HG03135 (cell line): ENCODE data around the gene SGK1.
A peak's percentile ranks its signal among the peaks of the same experiment; 100 is the strongest.
"Not testable (repeated sequence)": the region's sequence is repeated elsewhere in the genome, so short reads cannot be mapped to it uniquely, and the experiment has no call there.

Experiments
- ATAC-seq: cut with Tn5 transposase; IDR thresholded peaks from one replicate; pipeline ENCODE4 v1.9.1; 2021; ENCODE audit warnings: mild to moderate bottlenecking, moderate library complexity; ENCODE audit not compliant: unreplicated experiment

Gene SGK1

DNA sequence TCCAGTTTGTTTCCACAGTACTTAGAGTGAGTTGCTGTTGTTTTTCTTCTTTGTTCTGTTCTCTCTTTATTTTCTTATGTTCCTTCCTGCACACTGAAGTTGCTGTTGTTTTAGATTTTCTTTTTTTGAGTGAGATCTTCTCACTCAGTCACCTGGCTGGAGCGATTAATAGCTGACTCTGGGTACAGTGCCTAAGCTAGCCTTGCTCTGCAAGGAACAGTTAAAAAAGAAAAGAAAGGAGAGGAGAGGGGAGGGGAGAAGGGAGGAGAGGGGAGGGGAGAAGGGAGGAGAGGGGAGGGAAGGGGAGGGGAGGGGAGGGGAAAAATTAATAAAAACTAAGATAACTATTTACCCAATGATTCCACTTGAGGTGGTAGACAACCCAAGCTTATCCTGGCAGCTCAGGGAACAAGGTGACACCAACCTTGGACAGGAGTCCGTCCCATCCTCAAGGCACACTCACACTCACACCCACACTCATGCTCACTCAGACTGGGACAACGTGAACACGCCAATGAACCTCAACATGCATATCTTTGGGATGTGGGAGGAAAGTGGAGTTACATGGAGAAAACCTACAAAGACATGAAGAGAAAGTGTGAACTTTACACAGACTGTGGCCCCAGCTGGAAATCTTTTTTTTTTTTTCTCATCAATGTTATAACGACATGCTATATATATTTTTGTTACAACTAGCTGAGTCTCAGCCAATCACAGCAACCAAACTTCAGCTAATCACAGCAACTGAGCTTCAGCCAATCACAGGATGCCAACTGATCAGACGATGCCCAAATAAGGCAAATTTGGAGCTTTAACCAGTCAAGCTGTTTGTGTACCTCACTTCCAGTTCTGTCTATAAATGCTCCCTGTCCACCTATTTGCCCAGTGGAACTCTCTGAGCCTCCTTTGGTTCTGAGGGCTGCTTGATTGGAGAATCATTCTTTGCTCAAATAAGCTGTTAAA lies 124.1 kb downstream of the SGK1 start:
- ATAC-seq: no peak

DNA sequence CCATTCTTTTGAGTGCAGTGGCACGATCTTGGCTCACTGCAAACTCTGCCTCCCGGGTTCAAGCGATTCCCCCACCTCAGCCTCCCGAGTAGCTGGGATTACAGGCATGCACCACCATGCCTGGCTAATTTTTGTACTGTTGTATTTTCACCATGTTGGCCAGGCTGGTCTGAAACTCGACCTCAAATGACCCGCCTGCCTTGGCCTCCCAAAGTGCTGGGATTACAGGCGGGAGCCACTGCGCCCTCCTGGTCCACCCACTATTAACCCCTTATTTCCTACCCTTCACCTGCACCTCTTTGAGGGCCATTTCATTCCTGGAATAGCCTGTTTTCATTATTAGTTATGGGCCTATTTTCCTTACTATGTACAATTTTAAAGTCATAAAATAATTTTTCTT lies 125.3 kb downstream of the SGK1 start:
- not testable (repeated sequence) for ATAC-seq

DNA sequence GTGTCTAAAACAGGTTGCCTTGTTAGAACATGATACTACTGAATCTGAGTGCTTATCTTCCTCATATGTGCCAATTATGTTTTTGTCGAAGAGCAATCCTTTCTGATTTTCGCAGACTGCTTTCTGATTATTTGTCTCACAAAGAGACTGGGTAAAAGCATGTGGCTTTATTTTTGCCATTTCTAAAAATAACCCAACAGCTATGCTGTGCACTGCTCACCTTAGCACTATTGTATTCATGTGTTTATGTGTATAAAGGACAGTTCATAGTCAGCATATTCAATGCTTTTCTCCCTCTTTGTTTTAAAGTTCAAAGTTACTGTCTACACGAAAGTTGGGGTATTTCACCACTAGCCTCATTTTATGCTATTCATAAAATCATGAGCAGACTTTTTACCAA lies 127.0 kb downstream of the SGK1 start:
- no peak for ATAC-seq

DNA sequence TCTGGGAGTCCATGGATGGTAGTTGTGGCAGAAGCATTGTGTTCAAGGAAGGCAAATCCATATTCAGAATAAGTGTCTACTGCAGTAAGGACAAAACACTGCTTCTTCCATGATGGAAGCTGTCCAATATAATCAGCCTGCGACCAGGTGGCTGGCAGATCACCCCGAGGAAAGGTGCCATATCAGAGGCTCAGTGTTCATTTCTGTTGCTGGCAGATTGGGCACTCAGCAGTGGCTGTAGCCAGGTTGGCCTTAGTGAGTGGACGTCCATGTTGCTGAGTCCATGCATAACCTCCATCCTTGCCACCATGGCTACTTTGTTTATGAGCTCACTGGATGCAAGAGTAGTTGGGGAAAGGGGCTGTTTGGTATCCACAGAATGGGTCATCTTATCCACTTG lies 130.2 kb downstream of the SGK1 start:
- no peak for ATAC-seq

DNA sequence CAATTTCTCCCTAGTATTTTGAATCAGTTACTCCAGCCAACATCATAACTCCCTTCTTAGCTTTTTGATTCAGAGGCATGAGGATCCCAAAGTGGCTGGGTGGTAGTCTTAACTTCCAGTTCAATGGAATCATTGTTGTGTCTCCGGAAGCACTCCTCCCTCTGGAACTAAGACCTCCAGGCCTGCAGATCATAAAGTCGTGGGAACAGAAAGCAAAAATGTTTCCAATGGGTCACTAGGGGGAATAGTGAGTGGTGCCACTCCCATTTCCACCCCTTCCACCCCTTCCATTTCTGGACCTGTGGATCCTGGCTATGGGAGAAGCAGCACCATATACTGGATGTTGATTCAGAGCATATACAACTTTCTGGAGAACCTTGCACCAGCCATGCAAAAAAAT lies 130.8 kb downstream of the SGK1 start:
- no peak for ATAC-seq

DNA sequence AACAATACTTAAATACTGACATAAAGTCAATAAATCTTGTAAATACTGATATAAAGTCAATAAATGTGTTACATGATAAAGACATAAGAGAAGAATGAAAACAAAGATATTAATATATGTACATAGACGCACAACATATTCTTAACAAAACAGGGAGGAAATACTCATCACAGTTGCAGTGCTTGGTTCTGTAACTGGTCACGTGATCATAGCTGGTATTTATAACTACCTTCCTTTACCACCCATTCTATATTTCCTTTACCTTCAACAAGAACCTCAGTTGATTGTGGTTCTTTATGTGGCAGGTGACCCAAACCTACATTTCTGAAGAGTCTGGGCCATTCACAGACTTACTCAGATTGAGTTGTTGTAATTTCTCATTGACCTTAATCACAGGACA lies 131.6 kb downstream of the SGK1 start:
- no peak for ATAC-seq

DNA sequence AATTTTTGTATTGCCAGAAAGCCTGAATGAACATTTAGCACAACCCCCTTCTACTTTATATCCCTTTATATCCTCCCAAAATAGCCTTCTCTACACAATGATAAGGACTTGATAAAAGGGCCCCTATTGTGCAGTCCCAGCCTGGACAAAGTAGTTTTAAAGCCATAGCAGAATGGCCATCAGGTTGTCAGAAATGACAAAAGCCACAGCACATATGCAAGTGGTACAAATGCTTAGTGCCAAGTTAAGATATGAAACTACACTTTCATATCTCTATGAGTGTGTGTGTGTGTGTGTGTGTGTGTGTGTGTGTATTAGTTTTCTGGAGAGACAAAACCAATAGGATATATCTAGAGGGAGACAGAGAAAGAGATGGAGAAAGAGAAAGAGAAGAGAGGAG lies 132.6 kb downstream of the SGK1 start:
- no peak for ATAC-seq

DNA sequence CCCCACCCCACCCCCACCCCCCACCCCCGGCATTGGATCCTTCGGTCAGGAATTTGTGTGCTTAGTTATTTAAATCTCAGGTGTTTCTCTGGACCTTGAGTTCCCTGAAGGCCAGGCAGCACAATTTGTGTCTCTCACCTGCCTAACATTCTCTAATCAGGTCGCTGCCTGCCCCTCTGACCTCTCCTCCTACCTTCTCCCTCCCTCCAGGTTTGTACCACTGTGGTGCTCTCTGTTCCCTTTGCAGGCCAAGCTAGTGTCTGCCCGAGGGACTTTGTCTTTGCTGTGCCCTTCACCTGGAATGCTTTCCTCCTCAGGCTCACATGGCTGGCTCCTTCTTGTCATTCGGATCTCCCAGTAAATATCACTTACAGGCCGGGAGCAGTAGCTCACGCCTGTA lies 134.1 kb downstream of the SGK1 start:
- ATAC-seq: no peak

DNA sequence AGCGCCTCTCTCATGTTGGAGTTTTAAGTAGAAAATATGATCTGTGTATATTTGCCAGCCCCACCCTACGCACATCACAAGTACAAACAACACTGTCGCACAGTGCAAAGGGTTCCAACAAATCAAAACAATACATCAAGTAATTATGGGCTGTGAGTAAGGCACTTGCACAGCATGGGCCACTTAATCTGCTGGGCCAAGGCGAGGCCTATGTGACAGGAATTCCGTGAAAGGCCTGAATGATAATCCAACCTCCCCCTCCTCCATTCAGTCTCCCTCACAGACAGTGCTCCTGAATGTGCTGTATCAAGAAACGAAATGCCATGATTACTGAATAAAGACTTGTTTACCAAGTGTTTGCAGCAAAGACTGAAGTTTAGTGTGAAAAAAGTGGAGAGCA lies 135.4 kb downstream of the SGK1 start:
- no peak for ATAC-seq

DNA sequence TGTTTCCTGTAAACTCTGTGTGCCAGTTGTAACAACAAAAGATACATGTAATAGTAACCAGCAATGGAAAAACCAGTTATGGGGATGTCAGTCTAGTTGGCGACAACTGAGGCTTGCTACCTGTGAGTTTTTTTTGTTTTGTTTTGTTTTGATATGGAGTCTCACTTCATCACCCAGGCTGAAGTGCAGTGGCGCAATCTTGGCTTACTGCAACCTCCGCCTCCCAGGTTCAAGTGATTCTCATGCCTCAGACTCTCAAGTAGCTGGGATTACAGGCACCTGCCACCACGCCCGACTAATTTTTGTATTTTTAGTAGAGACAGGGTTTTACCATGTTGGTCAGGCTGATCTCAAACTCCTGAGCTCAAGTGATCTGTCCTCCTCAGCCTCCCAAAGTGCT lies 136.2 kb downstream of the SGK1 start:
- ATAC-seq: not testable (repeated sequence)

DNA sequence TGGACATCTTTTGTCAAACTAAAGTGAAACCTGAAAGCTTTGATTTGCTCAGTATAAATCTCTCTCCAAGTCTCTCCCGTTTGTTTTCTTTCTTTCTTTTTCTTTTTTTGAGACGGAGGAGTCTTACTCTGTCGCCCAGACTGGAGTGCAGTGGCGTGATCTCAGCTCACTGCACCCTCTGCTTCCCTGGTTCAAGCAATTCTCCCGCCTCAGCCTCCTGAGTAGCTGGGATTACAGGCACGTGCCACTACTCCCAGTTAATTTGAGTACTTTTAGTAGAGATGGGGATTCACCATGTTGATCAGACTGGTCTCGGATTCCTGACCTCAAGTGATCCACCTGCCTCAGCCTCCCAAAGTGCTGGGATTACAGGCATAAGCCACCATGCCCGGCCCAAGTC lies 136.7 kb downstream of the SGK1 start:
- ATAC-seq: not testable (repeated sequence)

DNA sequence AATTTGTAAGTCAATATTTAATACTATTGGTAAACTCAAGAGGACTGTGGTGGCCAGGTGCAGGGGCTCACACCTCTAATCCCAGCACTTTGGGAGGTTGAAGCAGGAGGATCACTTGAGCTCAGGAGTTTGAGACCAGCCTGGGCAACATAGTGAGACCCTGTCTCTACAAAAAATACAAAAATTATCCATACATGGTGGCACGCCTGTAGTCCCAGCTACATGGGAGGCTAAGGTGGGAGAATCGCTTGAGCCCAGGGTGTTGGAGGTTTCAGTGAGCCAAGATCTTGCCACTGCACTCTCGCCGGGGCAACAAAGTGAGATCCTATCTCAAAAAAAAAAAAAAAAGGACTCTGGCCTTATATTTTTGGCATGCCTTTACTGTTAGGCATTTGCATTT lies 137.4 kb downstream of the SGK1 start:
- ATAC-seq: not testable (repeated sequence)

DNA sequence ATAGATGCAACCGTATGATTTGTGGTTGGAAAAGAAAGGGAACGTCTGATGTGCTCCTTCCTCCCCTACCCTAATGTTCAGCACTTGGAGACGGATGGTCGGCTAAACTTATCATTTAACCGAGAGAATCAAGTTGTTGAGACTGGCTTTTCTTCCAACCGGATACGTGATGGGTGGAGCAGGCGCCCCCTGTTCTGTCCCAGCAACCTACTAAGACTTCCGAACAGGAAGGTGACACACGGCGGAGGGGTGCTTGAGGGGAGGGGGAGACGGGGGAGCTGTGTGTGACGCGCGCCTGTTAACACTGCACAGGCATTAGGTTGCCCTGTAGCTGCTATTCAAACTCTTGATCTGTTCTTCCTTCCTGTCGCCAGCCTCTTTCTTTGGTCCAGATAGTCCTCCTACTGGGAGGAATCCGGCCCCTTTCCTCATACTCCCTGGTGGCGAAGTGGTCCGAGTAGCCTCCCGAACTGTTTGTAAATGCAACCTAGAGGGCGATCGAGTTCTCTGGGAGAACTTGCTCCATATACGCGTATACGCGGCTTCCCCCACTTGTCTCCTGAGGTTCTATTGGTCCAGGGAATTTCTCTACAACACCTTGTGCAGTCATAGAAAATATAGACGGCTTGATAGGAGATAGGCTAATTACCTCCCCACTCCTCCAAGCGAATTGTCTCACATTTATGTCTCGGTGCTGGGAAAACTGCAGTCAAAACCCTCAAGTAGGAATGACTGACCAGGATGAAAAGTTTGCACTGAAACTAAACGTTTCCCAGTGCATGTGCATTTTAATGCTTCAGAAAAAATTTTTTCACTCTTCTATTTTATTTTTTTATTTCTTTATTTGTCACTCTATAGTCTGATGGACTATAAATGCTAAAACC lies 139.5 kb downstream of the SGK1 start:
- ATAC-seq: no peak

DNA sequence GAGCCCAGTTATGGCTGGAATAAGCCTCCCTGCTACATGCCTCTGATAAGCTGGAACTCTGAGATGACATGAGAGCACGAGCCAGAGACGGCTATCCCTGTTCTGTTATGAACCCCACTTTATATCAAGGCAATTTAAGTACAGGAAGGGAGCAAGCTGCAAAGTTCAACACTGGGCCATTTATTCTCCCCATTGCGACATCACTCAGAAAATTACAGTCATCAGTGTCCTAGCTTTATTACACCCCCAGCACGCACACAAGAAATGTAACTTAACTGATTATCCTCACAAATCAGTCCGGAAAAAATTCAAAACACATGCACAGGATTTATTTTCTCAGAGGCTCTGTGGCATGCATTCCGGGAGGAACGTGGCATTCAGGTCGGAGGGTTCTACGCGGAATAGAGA lies 140.2 kb downstream of the SGK1 start:
- ATAC-seq: no peak

DNA sequence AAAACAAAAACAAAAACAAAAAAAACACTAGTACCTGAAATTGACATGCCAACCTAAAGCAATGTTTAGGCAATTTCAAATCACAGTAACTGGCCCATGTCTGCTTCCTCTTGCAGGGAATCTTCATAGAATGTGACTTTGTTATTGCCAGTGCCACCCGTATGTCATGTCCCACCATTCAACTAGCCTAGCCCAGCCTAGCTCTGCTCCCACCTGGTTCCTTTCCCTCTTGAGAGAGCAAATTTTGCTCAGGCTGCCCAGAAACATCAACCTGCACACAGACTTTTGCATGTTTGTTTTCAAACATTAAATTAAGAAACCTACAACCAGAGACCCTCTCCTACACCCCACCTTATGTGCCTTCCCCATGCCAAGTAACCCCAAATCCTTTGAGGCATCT lies 140.7 kb downstream of the SGK1 start:
- ATAC-seq: no peak

DNA sequence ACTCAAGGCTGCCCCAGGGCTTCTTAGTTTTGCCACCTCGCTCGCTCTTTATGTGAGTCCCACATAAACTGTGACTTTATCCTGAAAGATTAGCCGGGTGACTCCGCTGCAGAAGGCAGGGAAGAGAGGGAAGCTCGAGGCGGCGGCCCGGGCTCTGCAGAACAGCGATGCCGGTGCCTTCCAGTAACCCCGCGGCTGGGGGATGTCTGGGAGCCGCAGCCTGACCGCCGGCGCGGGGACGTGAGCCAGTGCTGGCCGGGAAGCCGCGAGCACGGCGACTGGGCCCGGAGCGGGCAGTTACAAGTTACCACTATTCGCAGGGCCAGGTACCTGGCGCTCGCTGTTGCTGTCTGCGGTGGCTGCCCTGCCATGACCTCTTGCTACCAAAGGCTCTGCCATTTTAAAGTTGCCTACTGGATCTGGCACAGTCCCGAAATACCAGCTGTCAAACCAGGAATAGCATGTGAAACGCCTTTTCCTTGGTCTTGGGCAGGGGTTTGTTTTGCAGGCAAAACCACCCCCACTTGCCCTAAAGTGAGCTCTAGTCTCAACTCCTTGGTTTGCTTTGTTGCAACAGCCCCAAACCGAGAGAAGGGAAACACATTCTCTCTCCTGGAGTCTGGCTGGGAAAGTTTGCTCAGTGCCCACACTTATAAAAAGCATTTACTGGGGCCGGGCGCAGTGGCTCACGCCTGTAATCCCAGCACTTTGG lies 141.5 kb downstream of the SGK1 start:
- ATAC-seq: no peak

DNA sequence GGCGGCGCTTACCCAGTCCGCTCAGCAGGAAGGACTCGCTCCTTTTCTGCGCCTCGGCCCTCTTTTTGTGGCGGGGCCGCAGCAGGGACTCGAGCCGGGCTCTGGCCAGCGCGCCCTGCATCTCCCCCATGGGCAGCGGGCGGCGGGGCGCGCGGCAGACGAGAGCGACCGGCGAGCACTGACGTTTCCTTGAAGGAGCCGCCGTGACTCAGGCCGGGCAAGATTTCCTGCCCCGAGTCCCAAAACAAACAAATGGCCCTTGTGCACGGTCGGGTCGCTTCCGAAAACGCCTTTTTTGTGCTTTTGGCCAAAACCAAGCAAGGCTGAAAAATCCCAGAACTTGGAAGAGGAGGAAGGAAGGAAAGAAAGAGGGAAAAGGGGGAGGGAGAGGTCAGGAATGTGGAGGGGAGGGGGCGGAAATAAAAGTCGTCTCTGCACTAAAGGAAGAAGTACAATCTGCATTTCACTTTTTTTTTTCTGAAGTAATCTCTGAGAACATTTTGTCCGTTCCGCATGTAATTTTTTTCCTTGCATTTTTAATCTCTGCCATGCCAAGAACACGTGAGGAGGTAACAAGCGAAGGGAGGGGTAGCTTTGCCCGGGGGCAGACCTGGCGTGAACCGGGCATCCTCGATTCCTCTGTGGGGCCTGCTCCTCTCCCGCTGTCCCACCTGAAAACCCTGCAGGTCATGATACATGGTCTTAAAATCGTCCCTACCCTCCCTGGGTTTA lies 142.2 kb downstream of the SGK1 start:
- no peak for ATAC-seq

DNA sequence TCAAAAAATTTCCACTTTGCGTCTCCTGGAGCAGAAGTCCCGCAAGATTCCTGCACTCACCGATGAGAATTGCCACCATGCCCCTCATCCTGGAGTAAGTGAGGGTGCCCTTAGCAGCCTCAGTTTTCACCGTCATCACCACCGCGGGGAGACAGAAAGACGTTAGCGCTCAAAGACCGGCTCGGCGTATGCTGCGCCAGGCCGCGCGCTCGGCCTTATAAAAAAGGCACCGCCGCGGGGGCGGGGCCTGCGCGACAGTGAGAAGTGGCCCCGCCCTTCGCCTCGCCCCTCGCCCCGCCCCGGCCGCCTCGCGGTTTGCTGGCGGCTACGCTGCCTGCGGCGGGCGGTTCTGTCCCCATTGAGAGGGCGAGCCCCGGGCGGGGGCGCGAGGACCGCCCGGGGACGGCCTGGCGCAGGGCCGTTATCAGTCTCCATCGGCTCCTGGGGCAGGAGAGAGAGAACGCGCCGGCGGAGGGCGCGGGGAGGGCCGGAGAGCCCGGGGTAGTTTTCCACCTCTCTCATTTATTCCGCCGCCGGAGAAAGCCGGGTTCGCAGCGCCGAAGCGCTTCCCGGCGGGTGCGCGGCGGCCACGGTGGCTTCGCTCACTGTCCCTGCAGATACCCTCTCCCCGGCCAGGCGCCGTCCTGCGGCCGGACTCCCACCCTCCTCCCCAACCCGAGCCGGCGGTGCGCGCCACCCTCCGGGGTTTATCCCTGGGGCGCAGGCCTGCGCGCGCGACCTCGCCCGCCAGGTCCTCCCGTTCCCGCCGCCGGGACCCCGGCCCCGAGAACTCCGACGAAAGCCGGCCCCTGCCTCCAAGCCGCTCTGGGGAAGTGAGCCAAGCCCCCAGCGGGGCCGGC lies 143.0 kb downstream of the SGK1 start:
- ATAC-seq: peak; percentile 86

DNA sequence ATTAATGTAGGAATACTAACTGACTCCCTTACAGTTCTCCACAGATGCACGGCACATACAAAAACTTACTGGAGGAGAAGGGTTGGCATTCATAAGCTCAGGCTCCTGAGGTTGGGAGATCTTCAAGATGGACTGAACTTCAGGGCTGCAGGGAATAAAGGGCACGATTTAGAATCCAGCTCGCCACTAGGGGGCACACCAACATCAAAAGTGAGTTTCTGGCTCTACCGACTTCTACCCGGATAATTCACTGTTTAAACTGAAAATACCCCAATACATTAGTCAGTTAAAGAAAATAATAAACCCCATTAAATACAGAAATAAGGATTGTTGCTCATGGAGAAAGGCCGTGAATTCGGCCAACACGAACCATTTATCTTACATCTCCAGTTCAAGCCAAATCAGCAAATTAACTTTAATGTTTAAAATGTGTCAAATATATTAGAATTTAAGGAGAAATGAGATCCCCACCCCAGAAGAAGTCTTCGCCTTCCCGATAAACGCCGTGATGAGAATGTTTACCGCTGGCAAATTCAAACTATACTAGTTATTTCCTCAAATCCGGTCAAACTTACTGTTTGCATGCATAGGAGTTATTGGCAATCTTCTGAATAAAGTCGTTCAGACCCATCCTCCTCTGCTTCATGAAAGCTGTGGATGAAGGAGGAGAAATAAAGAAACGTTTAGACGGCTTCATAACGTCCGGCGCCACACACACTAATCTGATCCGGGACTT lies 143.8 kb downstream of the SGK1 start:
- ATAC-seq: peak; percentile 27
